ENCODE results near the gene TMEM132D.

The TMEM132D gene

DNA sequence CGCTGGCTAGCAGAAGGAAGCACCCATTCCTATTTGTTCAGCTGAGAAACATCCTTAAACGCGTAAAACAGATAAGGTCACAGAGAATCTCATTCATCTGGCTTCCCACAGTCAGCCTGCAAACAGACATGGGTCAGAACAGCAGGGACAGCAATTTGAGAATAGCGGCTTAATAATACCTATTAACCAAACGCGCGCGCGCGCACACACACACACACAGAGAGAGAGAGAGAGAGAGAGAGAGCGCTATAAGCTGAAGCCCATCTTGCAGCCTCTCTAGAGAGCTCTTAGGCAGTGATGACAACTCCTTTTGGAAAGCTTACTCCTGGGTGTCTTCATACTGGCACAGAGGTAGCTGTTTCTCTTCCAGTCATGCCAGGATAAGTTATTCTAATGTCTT, 26.4 kb downstream of the TMEM132D start:
- ChIA-PET POLR2A (no interaction called here), CTCF (no interaction called here)
- TF ChIP-seq, protein P1, sequence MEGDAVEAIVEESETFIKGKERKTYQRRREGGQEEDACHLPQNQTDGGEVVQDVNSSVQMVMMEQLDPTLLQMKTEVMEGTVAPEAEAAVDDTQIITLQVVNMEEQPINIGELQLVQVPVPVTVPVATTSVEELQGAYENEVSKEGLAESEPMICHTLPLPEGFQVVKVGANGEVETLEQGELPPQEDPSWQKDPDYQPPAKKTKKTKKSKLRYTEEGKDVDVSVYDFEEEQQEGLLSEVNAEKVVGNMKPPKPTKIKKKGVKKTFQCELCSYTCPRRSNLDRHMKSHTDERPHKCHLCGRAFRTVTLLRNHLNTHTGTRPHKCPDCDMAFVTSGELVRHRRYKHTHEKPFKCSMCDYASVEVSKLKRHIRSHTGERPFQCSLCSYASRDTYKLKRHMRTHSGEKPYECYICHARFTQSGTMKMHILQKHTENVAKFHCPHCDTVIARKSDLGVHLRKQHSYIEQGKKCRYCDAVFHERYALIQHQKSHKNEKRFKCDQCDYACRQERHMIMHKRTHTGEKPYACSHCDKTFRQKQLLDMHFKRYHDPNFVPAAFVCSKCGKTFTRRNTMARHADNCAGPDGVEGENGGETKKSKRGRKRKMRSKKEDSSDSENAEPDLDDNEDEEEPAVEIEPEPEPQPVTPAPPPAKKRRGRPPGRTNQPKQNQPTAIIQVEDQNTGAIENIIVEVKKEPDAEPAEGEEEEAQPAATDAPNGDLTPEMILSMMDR (IDR thresholded peaks at IDR 0.05; ENCODE audit: insufficient read depth, low read length, missing control alignments), result no peak
- no peak overlapping the region for H3K4me3 ChIP-seq (ENCODE audit: low read depth, low read length)
- DNase-seq (ENCODE audit: low read depth, low spot score), result no peak

DNA sequence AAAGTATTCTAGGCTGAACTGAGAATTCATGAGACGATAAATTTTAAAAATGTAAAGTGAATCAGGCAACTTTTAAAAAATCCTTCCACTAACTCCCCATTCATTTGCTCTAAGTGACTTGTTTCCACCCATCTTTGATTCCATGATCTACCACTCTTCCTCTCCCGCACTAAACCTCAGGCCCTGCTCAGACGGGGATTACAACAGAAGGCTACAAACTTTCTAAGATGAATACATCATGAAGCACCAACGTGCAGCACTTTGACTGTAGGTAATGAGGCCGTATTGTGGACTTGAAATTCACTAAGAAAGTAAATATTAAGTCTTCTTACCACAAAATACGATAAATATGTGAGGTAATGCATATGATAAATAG, 30.0 kb downstream of the TMEM132D start:
- ChIA-PET POLR2A (no interaction called here), CTCF (no interaction called here)
- H3K4me3 ChIP-seq (ENCODE audit: low read depth, low read length), result no peak overlapping the region
- TF ChIP-seq, protein P1 (IDR thresholded peaks at IDR 0.05; ENCODE audit: insufficient read depth, low read length, missing control alignments), result no peak
- no peak for DNase-seq (ENCODE audit: low read depth, low spot score)

DNA sequence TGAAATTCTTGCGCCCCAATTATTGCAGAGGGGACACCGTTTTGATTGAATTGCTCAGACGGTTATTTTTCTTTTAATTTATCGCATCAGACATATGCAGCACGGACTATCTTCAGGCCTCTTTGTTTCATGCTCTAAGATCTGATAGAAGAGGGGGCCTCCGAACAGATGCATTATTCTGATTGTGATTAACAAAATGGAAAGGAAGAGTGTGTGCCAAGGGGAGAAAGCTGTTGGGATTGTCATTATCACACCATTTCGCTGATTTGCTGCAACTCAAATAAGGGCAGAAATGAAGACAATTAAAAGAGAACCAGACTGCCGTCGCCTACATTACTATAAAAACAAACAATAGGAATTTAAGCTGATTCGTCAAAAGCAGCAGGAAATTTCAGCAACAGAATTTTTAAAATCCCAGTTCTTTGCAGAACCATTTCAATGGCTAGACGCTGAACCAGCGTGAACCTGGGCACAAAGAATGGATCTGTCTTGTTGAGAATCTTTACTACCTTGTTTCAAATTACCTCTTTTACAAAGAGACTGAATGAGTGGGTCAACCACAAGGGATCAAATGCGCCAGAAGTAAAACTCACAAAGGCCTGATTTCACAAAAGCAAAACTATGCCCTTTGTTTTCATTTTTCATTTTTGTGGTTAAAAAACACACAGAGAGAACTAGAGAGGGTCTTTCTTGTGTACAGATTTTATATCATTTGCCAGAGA, 30.6 kb downstream of the TMEM132D start:
- POLR2A ChIA-PET, result no interaction called here
- TF ChIP-seq, protein P1 (IDR thresholded peaks at IDR 0.05; ENCODE audit: insufficient read depth, low read length, missing control alignments), result no peak
- no peak overlapping the region for H3K4me3 ChIP-seq (ENCODE audit: low read depth, low read length)
- DNase-seq (ENCODE audit: low read depth, low spot score), result no peak
- CTCF ChIA-PET, result no interaction called here

DNA sequence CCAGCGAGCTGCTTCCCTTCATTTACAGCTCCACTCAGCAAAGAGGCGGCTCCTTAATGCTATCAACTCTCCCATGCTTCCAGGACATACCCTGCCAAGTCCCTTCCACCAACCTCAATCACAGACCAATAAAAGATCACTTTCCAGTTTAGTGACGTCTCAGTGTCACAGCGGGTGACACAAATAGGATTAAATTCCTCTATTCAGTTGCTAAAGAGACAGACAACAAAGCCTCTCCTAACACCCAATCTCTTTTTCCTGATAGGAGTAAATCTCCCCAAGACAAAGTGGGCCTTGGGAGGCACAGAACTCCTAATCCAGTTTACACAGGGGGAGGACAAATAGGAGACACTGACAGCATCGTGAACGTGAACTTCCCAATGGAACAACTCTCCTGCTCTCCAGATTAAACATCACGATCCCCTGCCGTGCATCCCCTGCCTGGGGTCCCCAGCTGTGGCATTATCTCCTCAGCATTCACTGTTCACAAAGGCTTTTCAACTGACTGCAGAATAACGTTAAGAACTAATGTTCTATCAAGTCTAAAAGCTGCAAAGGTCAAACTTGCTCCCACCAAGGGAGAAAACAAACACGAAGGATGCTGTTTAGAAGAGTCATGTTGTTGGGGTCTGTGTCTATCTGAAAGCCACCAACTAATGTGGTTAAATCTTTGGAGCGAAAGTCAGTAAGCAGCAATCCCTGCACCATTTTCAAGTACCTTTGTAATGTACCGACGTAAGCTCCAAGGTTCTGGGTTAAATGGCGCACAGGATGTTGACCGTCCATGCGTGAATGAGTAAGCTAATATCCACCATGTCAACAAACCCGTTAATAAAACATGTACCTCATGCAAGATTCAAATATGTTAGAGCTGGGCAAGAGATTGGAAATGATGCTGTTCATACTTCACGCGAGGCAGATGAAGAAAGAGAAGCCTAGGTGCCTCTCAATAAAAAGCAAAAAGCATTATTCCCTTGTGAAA, 31.5 kb downstream of the TMEM132D start:
- DNase-seq (ENCODE audit: low read depth, low spot score), result no peak
- TF ChIP-seq, protein P1 (IDR thresholded peaks at IDR 0.05; ENCODE audit: insufficient read depth, low read length, missing control alignments), result no peak
- POLR2A ChIA-PET, result no interaction called here
- no peak overlapping the region for H3K4me3 ChIP-seq (ENCODE audit: low read depth, low read length)
- CTCF ChIA-PET, result no interaction called here

DNA sequence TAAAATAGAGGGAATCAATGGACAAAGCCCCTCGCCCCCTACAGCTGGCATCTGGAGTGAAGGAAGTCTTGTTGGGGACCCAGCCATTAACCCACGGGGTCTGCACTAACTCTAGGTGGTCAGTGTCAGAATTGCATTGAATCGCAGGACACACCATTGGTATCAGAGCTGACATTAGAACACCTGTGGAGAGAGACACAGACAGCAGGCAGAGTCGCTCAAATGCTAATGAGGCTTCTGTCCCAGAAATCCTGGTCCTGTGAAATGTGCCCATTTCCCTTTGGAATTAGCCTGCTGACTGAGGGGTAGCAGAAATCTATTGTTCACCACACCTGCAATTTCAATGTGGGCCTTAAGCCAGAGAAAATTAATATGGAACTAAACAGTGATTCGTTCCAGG, 33.0 kb downstream of the TMEM132D start:
- no peak for DNase-seq (ENCODE audit: low read depth, low spot score)
- ChIA-PET CTCF (no interaction called here), POLR2A (no interaction called here)
- TF ChIP-seq, protein P1 (IDR thresholded peaks at IDR 0.05; ENCODE audit: insufficient read depth, low read length, missing control alignments), result no peak
- H3K4me3 ChIP-seq (ENCODE audit: low read depth, low read length), result no peak overlapping the region

DNA sequence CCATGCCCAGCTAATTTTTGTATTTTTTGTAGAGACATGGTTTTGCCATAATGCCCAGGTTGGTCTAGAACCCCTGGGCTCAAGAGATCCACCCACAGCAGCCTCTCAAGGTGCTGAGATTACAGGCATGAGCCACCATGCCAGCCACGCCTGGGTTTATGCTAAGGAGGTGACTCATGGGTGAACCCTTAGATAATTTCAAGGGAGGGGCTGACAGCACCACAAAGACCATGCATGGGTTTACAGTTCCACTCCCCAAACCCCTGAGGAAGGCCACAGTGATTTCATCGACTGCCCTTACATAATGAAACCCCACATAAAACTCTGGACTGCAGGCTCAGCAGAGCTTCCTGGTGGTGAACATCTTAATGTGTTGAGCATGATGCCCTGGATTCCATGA, 33.7 kb downstream of the TMEM132D start:
- H3K4me3 ChIP-seq (ENCODE audit: low read depth, low read length), result no peak overlapping the region
- ChIA-PET CTCF (no interaction called here), POLR2A (no interaction called here)
- no peak for DNase-seq (ENCODE audit: low read depth, low spot score)
- TF ChIP-seq, protein P1 (IDR thresholded peaks at IDR 0.05; ENCODE audit: insufficient read depth, low read length, missing control alignments), result no peak
